HG02938 (cell line): ENCODE data around the gene ATP4B.

ENCODE experiments used
- ATAC-seq: cut with Tn5 transposase; IDR thresholded peaks from one replicate; pipeline ENCODE4 v1.9.1; 2021; ENCODE audit warnings: mild to moderate bottlenecking, moderate library complexity; ENCODE audit not compliant: unreplicated experiment

Gene ATP4B

DNA sequence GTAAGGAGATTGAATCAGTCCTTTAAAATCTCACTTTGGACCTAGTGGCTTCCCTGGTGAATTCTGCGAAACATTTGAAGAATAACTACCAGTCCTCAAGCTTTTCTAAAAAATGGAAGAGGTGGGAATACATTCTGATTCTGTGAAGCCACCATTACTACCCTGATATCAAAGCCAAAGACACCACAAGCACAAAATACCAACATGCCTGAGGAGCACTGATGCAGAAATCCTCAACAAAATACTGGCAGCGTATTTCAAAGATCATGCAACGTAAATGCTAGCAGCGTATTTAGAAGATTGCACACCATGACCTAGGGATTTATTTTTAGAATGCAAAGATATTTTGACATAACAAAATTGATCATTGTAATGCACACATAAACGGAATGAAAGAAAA lies 14.4 kb downstream of the ATP4B start:
- ATAC-seq: no peak

DNA sequence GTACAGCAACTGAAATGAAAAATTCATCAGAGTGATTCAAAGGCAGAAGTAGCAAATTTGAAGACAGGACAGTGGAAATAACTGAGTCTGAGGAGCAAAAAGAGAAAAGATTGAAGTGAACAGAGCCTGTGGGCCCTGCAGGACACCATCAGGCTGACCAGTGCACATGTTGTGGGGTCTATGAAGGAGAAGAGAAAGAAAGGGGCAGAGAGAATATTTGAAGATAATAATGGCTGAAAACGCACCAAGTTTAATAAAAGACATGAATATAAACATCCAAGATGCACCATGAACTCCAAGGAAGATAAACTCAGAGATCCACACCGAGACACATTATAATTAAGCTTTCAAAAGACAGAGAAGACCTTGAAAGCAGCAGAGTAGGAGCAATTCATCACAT lies 15.4 kb downstream of the ATP4B start:
- no peak for ATAC-seq

DNA sequence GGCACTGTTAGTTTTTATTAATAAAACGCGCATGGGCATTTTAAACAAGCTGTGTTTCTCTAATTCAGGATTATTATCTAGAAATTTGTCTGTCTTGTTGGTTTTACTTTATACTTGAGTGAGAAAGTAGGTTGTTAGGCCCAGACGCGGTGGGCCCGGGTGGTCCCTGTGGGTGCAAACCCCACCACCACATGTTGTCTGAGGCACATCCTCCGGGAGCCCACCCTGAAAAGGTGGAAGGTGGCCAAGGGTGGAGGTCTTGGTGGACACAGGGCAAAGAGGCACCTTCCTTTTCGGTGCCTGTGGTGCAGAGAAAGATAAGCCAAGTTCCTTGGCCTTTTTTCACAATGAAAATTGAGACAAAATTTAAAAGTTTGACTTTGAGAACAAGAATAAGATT lies 16.6 kb downstream of the ATP4B start:
- ATAC-seq: no peak

DNA sequence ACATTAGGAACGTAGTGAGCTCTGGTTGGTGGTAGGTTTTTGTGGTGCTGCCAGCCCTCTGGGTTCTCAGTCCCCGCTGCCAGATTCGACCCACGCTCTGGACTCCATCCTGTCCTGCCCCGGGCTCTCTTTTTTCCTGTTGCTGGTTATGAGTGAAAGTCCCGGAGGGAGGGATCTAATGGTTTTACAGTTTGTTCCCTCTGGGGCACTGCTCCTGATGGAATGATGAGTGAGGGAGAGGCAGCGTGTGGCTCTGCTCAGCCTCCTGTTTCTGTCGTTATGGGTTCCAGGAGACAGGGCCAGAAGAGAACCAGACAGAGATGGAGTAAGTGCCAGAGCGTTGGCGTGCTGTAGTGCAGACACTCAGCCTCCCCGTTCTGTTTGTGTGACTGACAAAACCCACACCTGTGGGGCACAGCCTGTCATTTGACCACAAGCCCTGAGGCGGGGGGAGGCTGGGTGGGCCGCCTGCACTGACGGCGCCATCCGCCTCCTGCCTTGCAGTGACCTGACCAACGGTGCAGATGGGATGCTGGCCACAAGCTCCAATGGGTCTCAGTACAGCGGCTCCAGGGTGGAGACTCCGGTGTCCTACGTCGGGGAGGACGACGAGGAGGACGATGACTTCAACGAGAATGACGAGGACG lies 18.3 kb downstream of the ATP4B start:
- no peak for ATAC-seq

DNA sequence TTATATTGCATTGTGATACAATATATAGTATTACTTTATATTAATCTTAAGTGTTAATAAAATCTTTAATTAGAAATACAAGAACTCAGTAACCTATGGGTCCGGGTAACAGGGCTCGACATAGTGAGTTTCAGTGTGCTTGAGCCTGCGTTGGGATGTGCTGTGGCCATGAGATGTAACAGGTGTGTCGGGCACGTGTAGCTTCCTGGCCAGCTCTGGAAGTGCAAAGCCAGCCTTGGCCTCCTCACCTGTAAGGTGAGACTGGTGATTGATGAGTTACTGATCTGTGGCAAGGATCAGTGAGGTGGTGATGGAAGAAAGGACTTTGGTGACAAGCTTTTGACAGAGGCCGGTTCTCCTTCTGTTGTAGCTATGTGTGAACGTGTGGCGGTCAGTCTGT lies 19.2 kb downstream of the ATP4B start:
- ATAC-seq: no peak

DNA sequence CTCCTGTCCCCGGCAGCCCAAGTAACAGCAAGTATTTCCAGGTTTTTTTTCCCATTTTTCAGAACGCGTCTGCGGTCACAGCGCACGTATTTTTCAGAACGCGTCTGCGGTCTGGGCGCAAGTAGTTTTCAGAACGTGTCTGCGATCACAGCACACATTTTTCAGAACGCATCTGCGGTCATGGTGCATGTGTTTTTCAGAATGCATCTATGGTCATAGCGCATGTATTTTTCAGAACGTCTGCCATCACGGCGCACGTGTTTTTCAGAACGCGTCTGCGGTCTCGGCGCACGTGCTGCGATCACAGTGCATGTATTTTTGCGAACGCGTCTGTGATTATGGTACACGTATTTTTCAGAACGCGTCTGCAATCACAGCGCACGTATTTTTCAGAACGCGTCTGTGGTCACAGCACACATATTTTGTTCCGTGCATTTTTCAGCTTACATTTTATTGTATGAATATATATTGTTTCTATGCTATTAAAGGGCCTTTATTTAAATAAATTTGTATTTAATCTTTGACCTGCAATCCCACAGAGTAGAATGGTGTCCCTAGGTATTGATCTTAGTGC lies 19.7 kb downstream of the ATP4B start:
- no peak for ATAC-seq

DNA sequence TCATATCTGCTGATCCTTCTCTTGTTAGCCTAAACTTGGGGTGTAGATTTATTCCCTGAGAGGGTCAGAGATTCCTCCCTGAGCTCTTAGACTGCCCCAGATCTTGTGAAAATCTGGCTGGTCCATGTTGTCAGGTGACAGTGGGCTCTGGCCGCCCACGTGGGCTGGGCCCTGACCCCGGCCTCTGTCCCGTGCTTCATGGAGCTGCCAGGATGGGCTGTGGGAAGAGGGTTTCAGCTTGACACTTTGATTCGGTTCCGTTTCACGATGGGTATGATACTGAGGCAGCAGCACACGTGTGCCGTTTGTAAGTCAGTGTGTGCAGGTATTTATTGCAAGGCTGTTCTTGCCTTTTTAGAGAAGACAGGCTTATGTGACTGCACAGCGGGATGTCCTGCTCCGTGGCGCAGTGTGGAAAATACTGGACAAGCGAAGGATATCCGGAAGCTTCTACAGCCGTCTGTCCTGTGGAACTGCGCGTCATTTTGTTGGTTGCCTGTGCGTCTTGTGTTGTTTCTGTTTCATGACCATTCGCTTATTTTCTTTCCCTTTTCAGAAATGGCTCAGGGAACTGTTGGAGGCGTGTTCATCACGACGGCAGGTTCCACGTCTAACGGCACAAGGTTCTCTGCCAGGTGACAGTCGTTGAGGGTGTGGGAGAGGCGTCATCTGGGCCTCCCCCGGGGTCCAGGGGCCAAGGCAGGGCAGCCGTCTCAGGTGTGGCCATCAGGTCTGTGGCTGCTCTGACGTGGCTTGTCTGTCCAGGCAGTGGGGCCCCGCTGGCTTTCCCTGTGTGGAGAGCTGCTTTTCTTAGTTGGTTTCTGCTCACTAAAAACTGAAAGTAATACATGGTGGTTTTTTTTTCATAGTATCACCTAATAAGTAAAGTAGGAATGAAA lies 20.5 kb downstream of the ATP4B start:
- ATAC-seq: no peak

DNA sequence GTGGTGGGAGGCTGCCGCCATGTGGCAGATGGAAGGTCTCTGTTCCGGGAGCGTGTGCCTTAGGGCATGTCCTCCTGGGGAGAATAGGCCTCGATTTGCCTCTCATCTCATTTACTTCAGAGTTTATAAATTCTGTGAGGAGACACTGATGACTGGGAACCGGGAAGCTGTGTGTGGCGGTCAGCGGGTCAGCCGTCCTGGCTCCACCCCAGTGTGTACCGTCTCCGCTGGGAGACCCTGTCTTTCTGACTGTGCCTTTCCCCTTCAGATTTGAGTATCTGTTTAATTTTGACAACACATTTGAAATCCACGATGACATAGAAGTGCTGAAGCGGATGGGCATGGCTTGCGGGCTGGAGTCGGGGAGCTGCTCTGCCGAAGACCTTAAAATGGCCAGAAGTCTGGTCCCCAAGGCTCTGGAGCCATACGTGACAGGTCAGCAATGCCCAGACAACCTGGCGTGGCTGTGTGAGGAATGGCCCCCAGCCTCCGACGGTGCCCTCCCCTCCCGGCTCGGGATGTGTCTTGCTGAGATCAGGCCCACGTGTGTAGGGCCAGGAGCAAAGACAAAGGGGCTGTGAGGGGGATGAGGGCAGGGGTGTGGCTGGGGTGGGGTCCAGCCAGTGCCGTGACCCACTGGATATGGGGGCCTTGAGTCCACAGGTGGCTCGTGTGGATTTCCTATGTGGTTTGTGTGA lies 21.6 kb downstream of the ATP4B start:
- ATAC-seq: no peak

DNA sequence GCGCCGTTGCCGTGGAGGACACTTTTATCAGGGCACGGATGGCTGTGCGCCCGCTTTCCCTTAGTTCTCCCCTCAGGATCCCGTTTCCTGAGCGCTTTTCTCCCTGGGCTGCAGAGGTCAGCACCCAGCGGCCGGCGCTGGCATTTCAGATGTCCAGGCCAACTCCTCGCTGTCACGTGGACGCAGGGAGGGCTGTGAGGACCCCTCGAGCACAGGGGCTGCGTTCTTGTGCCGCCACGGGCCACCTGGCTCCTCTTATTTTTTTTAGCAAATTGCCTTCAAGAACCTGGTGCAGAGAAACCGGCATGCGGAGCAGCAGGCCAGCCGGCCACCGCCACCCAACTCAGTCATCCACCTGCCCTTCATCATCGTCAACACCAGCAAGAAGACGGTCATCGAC lies 22.3 kb downstream of the ATP4B start:
- ATAC-seq: no peak

DNA sequence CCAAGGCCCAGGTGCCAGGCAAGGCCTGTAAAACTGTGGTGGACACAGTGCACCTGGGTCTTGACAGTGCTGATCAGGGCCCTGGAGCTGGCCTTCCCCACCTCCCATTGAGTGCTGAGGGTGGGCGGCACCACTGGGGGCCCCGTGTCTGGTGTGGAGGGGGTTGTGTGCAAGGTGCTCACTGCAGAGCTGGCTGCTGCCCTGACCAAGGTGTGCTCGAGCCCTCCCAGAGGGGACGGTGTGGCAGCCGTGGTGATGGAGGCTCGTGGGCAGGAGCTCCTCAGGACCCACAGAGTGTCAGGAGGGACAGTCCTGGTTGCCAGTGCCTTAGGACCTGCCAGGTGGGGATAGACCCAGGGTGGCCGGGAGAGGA lies 23.0 kb downstream of the ATP4B start:
- no peak for ATAC-seq

DNA sequence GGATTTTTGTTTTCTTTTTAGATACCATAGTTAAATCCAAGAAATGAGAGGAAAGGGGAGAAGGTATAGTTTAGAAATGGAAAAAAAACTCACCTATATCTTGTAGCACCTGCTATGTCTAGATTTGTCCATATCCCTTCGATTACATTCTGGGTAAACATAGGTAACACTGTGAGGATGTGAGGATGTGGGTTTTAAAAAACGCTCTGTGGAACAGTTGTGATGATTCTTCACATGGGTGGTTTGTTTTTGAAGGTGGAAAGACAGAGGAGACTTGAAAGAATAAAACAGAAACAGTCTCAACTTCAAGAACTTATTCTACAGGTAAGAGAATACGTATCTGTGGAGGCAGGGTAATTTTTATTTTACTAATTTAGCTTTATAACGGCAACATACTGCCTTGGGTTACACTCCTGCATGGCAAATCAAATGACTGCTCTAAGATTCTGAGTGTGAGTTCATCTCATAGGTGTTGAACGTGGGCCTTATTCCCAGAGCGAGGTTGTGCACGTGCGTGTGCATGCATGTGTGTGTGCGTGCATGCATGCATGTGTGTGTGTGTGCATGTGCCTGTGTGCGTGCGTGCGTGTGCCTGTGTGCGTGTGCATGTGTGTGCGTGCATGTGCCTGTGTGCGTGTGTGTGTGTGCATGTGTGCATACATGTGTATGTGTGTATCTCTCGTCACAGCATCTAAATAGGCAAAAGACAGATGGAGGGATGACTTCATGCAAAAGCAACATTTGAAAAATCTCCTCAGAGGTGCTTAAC lies 23.5 kb downstream of the ATP4B start:
- ATAC-seq: no peak

DNA sequence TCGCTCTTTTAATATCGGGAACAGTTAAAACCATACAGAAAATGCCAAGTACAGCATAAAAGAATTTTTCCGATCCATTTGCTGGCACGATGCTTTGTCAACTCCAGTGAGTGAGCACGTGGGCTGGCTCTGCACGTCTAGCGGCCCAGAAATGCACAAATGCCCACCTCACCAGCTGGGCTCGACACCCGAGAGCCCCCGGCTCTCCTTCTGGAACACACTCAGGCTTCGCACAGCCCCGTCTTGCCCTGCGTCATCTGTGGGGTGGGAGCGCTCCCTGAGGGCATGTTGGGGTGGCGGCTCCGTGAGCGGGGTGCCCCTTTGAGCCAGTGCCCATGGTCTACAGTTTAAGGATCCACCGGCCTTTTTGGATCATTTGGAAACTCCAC lies 24.5 kb downstream of the ATP4B start:
- ATAC-seq: no peak

DNA sequence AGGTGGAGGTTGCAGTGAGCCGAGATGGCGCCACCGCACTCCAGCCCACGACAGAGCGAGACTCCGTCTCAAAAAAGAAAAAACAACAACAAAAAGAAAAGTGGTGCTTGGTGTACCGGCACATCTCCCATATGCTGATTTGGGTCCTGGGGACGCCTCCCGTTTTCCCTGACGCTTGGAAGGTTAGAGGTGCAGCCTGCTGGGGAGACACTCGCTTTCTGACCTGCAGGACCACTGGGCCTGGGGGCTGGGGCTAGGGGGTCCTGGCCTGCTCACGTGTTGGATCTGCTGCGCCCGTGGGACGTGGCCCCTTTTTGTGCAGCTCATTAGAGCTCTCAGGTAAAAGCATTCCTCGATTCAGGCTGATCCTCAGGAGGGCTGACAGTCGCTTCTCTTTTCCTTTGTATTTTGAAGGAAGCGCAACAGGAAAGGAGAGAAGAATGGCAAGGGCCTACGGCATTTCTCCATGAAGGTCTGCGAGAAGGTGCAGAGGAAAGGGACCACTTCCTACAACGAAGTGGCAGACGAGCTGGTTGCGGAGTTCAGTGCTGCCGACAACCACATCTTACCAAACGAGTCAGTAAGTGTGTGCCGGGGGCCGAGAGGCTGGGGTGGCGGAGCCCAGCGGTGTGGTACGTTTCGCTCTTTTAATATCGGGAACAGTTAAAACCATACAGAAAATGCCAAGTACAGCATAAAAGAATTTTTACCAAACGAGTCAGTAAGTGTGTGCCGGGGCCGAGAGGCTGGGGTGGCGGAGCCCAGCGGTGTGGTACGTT lies 25.1 kb downstream of the ATP4B start:
- ATAC-seq: no peak

DNA sequence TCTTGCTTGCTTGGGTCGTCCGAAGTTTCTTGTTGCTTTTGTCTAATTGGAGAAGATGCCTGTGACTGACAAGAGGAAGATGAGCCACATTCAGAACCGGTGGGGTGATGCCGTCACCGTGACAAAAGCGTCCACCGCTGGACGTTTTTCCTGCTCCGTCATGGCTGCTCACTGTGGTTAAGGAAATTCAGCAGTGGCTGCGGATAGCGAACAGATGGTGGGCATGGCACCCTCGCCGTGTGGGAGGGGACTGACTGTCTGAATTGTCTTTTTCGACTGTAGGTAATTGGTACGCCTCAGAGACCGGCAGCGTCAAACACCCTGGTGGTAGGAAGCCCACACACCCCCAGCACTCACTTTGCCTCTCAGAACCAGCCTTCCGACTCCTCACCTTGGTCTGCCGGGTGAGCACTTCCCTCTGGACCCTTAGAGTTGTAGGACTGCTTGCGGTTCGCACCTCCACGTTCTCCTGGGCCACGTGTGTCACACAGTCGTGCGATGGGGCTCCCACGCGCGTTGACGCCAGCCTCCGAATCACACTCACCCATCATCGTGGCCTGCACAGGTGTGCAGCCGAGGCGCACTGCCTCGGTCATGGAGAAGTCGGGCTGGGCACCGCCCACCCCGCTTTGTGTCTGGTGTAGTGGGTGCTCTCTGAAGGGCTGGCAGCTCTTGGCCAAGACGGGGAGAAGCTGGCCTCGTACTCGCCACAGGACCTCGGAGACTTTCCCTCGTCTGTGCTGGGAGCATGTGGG lies 26.5 kb downstream of the ATP4B start:
- ATAC-seq: no peak

DNA sequence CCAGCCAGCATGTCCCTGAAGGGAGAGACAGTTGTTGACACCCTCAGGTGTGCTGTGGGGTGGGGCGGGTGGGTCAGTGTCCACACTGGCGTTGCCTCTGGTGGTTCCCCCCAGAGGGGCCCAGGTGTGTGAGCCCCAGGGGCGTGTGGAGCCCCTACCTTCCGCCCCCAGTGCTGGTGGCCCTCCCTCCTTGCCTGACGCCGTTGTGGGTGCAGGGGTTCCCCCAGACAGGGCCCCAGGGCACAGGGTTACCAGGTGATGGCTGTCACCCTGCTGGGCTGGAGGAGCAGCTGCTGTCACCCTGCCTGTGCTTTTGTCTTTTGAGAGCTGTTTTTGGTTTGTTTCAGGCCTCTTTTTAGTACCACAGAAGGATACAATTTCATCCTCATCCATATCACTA lies 27.2 kb downstream of the ATP4B start:
- ATAC-seq: no peak

DNA sequence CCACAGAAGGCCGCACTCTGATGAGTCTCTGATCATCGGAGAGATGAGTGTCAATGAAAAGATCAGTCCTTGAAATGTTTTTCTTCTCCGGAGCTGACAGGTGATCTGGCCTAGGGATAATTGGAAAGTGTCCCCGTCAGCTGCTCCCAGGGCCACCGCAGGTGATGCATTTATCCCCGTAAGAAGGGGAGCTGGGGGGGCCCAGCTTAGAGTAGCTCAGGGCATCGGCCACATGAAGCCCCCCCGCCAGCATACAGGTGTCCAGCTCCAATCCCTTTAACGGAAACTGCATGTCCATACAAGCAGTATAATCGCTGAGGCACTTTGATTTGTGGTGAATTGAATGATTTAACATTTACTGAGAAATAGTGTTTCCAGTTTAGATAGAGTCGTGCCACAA lies 27.7 kb downstream of the ATP4B start:
- ATAC-seq: no peak

DNA sequence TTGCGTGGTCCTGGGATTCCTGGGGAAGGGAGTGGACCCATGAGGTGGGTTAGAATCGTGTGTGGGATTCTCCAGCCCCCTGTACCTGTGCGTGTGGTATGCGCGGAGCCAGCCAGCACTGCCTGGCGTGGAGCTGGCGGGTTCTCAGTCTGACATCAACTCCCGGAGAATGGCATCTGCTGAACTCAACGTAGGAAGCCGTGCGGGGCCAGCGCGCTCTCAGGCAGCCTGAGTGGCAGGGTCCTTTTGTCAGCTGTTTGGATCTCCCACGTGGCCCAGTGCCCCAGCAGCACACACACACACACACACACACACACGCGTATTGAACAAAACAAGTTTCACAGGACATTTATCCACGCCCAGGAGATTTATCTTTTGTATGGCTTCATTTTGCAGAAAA lies 28.1 kb downstream of the ATP4B start:
- no peak for ATAC-seq

DNA sequence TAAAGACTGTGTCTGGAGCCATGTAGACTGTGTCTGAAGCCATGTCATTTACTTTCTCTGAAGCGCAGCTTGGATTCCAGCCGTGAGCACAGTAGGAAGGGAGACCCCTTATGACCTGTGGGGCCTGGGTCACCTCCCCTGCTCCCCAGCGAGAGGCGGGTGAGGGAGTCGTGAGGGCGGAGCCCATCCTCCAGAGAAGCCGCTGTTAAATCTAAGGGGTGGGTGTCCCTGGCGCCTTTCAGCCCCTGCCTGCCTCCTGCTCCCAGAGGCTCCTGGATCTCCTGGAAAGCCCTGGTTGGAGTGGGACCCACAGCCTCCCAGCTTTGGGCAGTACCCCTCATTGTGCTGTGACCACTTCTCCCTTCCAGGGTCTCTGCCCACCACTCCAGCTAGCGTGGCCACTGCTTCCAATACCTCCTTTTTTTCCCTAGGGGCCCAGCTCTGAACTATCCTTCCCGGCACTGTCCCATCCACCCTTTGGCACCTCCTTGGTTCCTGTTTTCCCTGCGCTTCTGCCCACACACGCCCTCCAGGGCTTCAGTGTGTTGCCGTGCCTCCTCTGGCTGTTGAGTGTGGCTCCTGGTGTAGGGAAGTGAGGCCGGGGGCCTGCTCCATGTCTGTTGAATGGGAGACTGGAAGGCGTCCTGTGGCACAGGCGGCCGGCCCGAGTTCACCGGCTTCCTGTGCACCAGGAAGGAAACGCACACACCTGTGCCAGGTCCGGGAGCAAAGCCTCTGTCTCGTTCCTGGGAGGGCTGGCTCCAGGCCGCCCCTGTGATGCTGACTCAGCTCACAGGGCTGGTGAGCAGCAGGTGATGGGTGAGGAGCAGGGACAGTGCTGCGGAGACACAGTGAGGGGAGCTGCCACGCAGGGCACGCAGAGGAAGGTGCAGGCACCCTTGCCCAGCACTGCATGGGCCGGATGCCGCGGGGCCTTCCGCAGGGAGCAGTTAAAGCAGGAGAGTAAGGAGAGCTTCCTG lies 29.4 kb downstream of the ATP4B start:
- ATAC-seq: no peak
